ENCODE data around the gene SEMA3D. TPM values are rescaled to one million over a fixed set of nuclear protein-coding genes. Genes with fewer than 3 reads are reported as not detected.

The SEMA3D gene
- total RNA-seq, 3 donors from 2014 or later, result 1.5 to 5.4 (median 2.1) TPM

DNA sequence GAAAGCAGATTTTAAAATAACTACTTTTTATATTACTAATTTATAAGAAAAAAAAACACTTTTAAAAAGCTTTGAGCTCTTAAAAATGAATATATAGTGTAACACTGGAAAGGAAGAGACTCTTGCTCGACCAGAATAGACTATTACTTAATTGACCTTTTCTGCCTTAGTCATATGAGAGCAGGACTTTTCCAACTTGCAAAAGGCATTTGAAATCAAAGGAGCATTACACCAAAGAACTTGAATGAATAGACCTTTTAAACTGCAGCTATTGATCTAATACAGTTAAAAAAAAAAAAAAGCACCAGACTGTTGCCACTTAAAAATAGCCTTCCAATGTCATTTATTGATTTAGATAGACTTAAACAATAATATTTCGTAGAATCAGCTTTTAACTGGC lies 17.2 kb upstream of the SEMA3D start:
- intact Hi-C loops (cut with DNase I, micrococcal nuclease), result no loop called here
- no peaks in the 10 kb centered on the region for H3K4me1 ChIP-seq (ENCODE audit: low read depth)
- H3K4me3 ChIP-seq, result no peak overlapping the region
- DNase-seq (no peak), ATAC-seq (no peak)
- TF ChIP-seq, protein P1, sequence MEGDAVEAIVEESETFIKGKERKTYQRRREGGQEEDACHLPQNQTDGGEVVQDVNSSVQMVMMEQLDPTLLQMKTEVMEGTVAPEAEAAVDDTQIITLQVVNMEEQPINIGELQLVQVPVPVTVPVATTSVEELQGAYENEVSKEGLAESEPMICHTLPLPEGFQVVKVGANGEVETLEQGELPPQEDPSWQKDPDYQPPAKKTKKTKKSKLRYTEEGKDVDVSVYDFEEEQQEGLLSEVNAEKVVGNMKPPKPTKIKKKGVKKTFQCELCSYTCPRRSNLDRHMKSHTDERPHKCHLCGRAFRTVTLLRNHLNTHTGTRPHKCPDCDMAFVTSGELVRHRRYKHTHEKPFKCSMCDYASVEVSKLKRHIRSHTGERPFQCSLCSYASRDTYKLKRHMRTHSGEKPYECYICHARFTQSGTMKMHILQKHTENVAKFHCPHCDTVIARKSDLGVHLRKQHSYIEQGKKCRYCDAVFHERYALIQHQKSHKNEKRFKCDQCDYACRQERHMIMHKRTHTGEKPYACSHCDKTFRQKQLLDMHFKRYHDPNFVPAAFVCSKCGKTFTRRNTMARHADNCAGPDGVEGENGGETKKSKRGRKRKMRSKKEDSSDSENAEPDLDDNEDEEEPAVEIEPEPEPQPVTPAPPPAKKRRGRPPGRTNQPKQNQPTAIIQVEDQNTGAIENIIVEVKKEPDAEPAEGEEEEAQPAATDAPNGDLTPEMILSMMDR (IDR thresholded peaks at IDR 0.05), result no peak
- no peaks in the 10 kb centered on the region for H3K36me3 ChIP-seq (ENCODE audit: low read depth)
- no peaks in the 10 kb centered on the region for H3K9me3 ChIP-seq

DNA sequence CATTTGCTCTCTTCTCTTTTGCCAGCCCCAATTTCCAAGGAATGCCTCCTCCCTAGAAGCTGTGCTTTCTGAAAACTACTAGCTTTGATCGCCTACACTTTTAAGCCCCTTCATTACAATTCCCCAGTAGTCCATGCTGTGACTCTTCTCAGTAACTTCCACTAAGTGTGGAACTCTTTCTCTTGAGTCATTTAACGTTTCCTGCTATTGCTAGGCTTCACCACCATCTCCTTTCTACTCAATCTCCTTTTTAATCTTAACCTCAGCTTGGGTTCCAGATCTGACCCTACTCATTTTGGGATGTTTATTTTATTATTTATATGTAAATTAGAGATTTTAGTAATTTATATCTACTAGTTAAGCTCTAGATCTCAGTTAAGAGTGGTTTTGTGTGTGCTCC lies 14.4 kb upstream of the SEMA3D start:
- H3K36me3 ChIP-seq (ENCODE audit: low read depth), result no peaks in the 10 kb centered on the region
- ATAC-seq (no peak), DNase-seq (no peak)
- H3K4me1 ChIP-seq (ENCODE audit: low read depth), result no peaks in the 10 kb centered on the region
- intact Hi-C loops (cut with DNase I, micrococcal nuclease), result no loop called here
- H3K9me3 ChIP-seq, result no peaks in the 10 kb centered on the region
- TF ChIP-seq, protein P1 (IDR thresholded peaks at IDR 0.05), result no peak
- H3K4me3 ChIP-seq, result no peak overlapping the region

DNA sequence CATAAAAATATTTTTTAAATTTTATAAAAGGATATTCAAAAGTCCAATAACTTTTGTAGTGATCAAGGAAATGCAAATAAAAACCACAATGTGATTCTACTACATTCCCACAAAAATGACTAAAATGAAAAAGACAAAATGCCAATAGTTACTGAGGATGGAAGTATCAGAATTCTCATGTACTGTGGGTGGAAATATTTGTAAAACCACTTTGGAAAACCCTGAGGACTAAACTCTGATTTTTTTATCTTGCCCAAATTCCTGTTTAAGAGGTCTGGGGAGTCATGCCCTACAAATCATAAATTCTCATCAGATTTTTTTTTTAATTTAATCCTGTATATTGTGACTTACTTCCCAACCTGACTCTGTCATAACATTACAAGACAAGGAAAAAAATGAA lies 9.8 kb upstream of the SEMA3D start:
- Histone ChIP-seq H3K4me3 (no peak overlapping the region), H3K36me3 (ENCODE audit: low read depth) (no peaks in the 10 kb centered on the region), H3K4me1 (ENCODE audit: low read depth) (no peaks in the 10 kb centered on the region), H3K9me3 (no peaks in the 10 kb centered on the region)
- no peak for ATAC-seq
- no peak for DNase-seq
- TF ChIP-seq, protein P1 (IDR thresholded peaks at IDR 0.05), result no peak
- intact Hi-C loops (cut with DNase I, micrococcal nuclease), result no loop called here

DNA sequence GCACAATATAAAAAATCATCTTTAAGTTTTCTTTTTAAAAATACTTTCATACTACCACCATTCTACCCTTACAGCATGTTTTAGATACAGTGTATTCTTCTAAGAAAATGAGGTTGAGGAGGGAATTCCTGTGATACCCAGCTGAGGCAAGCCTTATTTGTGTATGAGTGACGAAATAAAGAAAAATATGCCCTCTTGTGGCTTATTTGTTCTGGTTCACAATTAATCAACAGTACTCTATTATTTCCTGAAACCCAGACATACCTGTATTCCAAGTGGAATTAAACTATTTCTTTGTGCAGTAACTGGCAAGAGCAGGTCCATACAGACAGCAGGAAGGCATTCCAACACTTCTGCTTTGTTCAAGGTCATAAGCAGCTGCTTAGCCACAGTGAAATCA lies 4.5 kb upstream of the SEMA3D start:
- TF ChIP-seq, protein P1 (IDR thresholded peaks at IDR 0.05), result no peak
- H3K36me3 ChIP-seq (ENCODE audit: low read depth), result no peaks in the 10 kb centered on the region
- H3K9me3 ChIP-seq, result no peaks in the 10 kb centered on the region
- ATAC-seq, result no peak
- intact Hi-C loops (cut with DNase I, micrococcal nuclease), result no loop called here
- H3K4me1 ChIP-seq (ENCODE audit: low read depth), result no peaks in the 10 kb centered on the region
- H3K4me3 ChIP-seq, result no peak overlapping the region
- DNase-seq, result no peak

DNA sequence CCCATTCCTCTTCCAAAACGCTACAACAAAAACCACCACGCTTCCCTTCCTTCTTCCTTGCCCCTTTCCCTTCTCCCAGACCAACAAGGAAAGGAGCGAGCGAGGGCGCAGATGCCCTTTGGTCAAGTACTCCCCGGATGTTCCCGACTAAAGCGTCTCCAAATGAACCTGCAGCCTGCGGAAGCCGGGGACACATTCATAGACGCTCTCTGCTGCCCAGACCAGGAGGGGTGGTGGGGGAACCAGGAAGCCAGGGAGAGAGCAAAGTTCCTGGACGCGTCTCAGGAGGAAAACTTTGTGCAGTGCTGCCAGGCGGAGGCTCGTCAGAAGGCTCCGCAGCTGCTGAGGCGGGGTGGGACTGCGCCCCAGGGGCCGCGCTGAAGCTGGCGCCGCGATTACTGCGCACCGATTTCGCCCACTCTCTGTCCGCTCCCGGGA lies 754 bp downstream of the SEMA3D start:
- TF ChIP-seq, protein P1 (IDR thresholded peaks at IDR 0.05), result no peak
- intact Hi-C loops (cut with DNase I, micrococcal nuclease), result no loop called here
- H3K9me3 ChIP-seq, result no peaks in the 10 kb centered on the region
- ATAC-seq, result peak; percentile 57
- H3K4me1 ChIP-seq (ENCODE audit: low read depth), result no peaks in the 10 kb centered on the region
- H3K36me3 ChIP-seq (ENCODE audit: low read depth), result no peaks in the 10 kb centered on the region
- H3K4me3 ChIP-seq, result no peak overlapping the region
- peak; percentile 9 to 46 (median 30) for DNase-seq
